K562 (cell line): ENCODE measurements around the gene CBX1. TPM values are rescaled to one million over a fixed set of nuclear protein-coding genes. Genes with fewer than 3 reads are reported as not detected.

Source experiments
- ATAC-seq: fragments of 200-7000 bp; cut with Tn5 transposase; 3 replicates; pipeline ENCODE4 v1.9.1; 2020; ENCODE audit warnings: moderate library complexity
- BruUV-seq: library from RNA; stranded (reverse); fragments of 400-500 nt; replicated peaks from 2 replicates; lab custom pipeline; 2021; lab: Mats Ljungman, UMichigan
- CTCF ChIA-PET: fragments of 300-600 bp; formaldehyde crosslinking; extraction: SDS; loops from one replicate; lab custom pipeline; 2021; ENCODE audit warnings: low intra/inter-chr PET ratio; lab: Yijun Ruan, JAX
- POLR2A ChIA-PET: fragments of 300-600, 350-650 bp; sonication (Branson Sonifier 250); formaldehyde crosslinking; extraction: SDS; loops from one replicate; lab custom pipeline; 2021; ENCODE audit warnings: antibody characterized with exemption, inconsistent platforms; lab: Yijun Ruan, JAX
- DNase-seq, 4 experiments: peaks; one replicate each; pipeline versions ENCODE4 v3.0.0 to v3.0.0-alpha.2; 2011 to 2018; ENCODE audit warnings: low spot score in 3 of 4, mixed read lengths in 3 of 4; ENCODE audit errors: extremely low read depth in 1 of 4
- FAIRE-seq: peaks from 2 replicates; lab custom pipeline; 2011; peaks lifted over from hg19 to GRCh38; lab: Jason Lieb, UNC
- H2AFZ ChIP-seq: 2 replicates; pipeline ENCODE4 v1.6.0; 2011; ENCODE audit warnings: low read depth, low read length, control low read depth, inconsistent platforms
- H3K27ac ChIP-seq: fragments of 200-600 bp; 3 replicates; pipeline ENCODE4 v1.8.0; 2011; ENCODE audit warnings: low read depth, mild to moderate bottlenecking, control low read depth, inconsistent platforms, low read length, moderate library complexity, mixed read lengths; ENCODE audit errors: extremely low read depth
- H3K27me3 ChIP-seq, 2 experiments: fragments of 300-600 bp in 1 of 2; 2 replicates in 1 of 2; 3 replicates in 1 of 2; pipeline versions ENCODE4 v1.6.0 to v1.8.0; 2011; ENCODE audit warnings: inconsistent platforms in 2 of 2, low read length in 2 of 2, mild to moderate bottlenecking in 1 of 2, mixed read lengths in 1 of 2, moderate library complexity in 1 of 2; ENCODE audit not compliant: control insufficient read depth in 2 of 2, insufficient read depth in 2 of 2
- H3K36me3 ChIP-seq: fragments of 300-600 bp; 3 replicates; pipeline ENCODE4 v1.8.0; 2011; ENCODE audit warnings: mild to moderate bottlenecking, low read length, inconsistent platforms; ENCODE audit not compliant: control insufficient read depth, insufficient read depth
- H3K4me1 ChIP-seq, 2 experiments: fragments of 200-600 bp in 1 of 2; replicated peaks in 1 of 2; 2 replicates in 1 of 2; 3 replicates in 1 of 2; pipeline versions ENCODE4 v1.5.1 to v1.8.0; 2011; ENCODE audit warnings: inconsistent platforms in 2 of 2, low read length in 2 of 2, mild to moderate bottlenecking in 1 of 2, mixed read lengths in 1 of 2, moderate library complexity in 1 of 2; ENCODE audit not compliant: control insufficient read depth in 2 of 2, insufficient read depth in 2 of 2
- H3K4me2 ChIP-seq: 2 replicates; pipeline ENCODE4 v1.6.1; 2011; ENCODE audit warnings: low read length, control low read depth, inconsistent platforms, mixed read lengths; ENCODE audit not compliant: insufficient read depth
- H3K4me3 ChIP-seq: fragments of 200-600 bp; sonication (generic), shearing (Covaris generic); 2 replicates; pipeline ENCODE4 v1.5.1; 2016; ENCODE audit warnings: control low read depth, inconsistent platforms
- H3K79me2 ChIP-seq: fragments of 200-600 bp; 3 replicates; pipeline ENCODE4 v1.8.0; 2011; ENCODE audit warnings: low read length, inconsistent platforms; ENCODE audit not compliant: control insufficient read depth, insufficient read depth
- H3K9ac ChIP-seq, 2 experiments: 2 replicates each; pipeline versions ENCODE4 v1.6.0 to v1.6.1; 2011; ENCODE audit warnings: low read depth in 2 of 2, low read length in 2 of 2, control low read depth in 1 of 2, inconsistent platforms in 1 of 2, mild to moderate bottlenecking in 1 of 2, mixed read lengths in 1 of 2; ENCODE audit not compliant: insufficient read depth in 1 of 2
- H3K9me1 ChIP-seq: one replicate; pipeline ENCODE4 v1.6.0; 2011; ENCODE audit warnings: inconsistent platforms, mild to moderate bottlenecking, low read length, moderate library complexity; ENCODE audit not compliant: control insufficient read depth, insufficient read depth
- H3K9me3 ChIP-seq: replicated peaks from 2 replicates; pipeline ENCODE4 v1.5.1; 2011; ENCODE audit warnings: low read depth, low read length, inconsistent platforms; ENCODE audit not compliant: control insufficient read depth, insufficient read depth
- H4K20me1 ChIP-seq: replicated peaks from 2 replicates; pipeline ENCODE4 v1.6.1; 2011; ENCODE audit warnings: low read length, inconsistent platforms, mixed read lengths; ENCODE audit not compliant: control insufficient read depth, insufficient read depth
- HNRNPL ChIP-seq: fragments of 200-400 bp; formaldehyde crosslinking; IDR thresholded peaks from 2 replicates; pipeline ENCODE4 v1.6.1; 2017; ENCODE audit warnings: low read depth, mild to moderate bottlenecking, low read length
- MEF2D ChIP-seq: conservative IDR thresholded peaks from 2 replicates; pipeline ENCODE4 v1.6.1; 2016; ENCODE audit warnings: low read depth, missing genetic modification characterization, missing compliant biosample characterization
- MEIS2 ChIP-seq: fragments of 450-650 bp; IDR thresholded peaks from 2 replicates; pipeline ENCODE4 v1.6.1; 2014; ENCODE audit warnings: mild to moderate bottlenecking; ENCODE audit not compliant: partially characterized antibody
- PCBP1 ChIP-seq: fragments of 200-400 bp; formaldehyde crosslinking; IDR thresholded peaks from 2 replicates; pipeline ENCODE4 v1.6.1; 2018; ENCODE audit warnings: mild to moderate bottlenecking, low read depth, low read length; ENCODE audit not compliant: poor library complexity, severe bottlenecking
- WGBS: fragments of 100-300 bp; shearing (Covaris generic); methylation state at CpG from one replicate; pipeline ENCODE4 v1.1.6; 2016; ENCODE audit warnings: low coverage, mixed read lengths; ENCODE audit not compliant: insufficient coverage; ENCODE audit errors: missing lambda C conversion rate; 5-methylcytosine and 5-hydroxymethylcytosine counted together
- in situ Hi-C: fragments of 300-500 bp; cut with MboI; formaldehyde crosslinking; loops from 4 replicates; pipeline ENCODE4 v1.15.0; 2018; ENCODE audit warnings: inconsistent platforms, mixed read lengths
- intact Hi-C: fragments of 100-400 bp; cut with micrococcal nuclease; formaldehyde crosslinking; loops from 2 replicates; pipeline ENCODE4 v1.14.2; 2022
- polyA plus RNA-seq, 8 experiments: library from polyadenylated mRNA; depleted of rRNA in 4 of 8; stranded (reverse) in 5 of 8; unstranded in 3 of 8; fragments of >200 nt; fragmentation: Nextera tagmentation in 2 of 8; fragmentation: Illumina TruSeq in 1 of 8; extraction: Ambion mirVana in 2 of 8; extraction: Trizol in 1 of 8; gene quantifications; 2 replicates each; pipeline versions ENCODE4 v1.2.1 to v1.2.3, GENCODE V29; 2011 to 2014; ENCODE audit warnings: inconsistent platforms in 1 of 8, missing spikeins in 1 of 8
- total RNA-seq, 7 experiments: library from RNA; depleted of rRNA in 6 of 7; stranded (reverse); fragments of >200 nt in 6 of 7; fragmentation: Illumina TruSeq in 2 of 7; extraction: Trizol in 2 of 7; gene quantifications; 2 replicates each; pipeline versions ENCODE4 v1.2.1 to v1.2.3, GENCODE V29; 2011 to 2021; ENCODE audit warnings: low replicate concordance in 1 of 7
- TF ChIP-seq, protein P1 (sequence below): fragments of 450-650 bp; IDR thresholded peaks from 2 replicates; pipeline ENCODE4 v1.6.1; 2016
- TF ChIP-seq, protein P2 (sequence below): sonication (generic); formaldehyde crosslinking; IDR thresholded peaks from 2 replicates; pipeline ENCODE4 v1.8.1; 2022; ENCODE audit warnings: missing genetic modification reagents

CBX1 gene
- total and polyA plus RNA-seq, 9 of the 15 experiments (the other 6 are each of a cell fraction or from before 2014, with no cell fraction given) = 10.6 to 95.7 (median 52.7) TPM

DNA sequence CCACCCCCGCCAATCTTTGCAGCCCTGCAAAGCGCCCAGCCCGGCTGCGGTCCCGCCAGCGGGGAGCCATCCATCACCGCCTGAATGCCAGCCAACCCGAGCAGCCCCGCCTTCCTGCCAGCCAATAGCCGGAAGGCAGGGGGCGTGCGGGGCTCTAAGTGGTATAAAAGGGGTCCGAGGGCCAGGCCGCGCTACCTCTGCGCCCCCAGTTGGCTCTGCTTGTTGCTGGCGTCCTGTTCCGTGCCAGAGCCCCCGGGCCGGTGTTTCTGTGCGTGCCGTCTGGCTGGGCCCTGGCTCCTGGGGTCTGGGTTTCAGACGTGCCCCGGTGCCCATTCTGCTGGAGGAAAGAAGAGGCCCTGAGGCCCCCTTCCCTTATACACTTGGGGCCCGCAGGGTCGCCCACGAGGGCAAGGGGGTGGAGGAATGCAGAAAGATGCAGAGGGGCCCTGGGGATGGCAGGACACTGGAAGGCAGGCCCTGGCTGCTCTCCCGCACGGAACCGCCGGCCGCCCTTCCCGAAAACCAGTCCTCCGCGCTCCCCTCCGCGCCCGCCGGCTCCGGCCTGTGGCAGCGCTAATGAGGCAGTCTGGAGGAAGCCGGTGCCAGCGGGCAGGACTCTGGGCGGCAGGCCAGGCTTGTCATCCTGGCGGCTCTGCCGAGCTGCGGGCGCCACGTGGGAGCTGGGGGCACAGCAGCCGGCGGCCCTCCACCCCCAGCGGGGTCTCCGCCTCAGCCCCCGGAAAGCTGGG, 77.7 kb downstream of the CBX1 start:
- Histone ChIP-seq H3K9ac (no peak overlapping the region), H3K36me3 (no peaks in the 10 kb centered on the region), H2AFZ (no peak overlapping the region), H3K27me3 (no peaks in the 10 kb centered on the region), H3K4me3 (no peak overlapping the region), H3K9me1 (no peaks in the 10 kb centered on the region), H3K27ac (no peak overlapping the region), H3K4me1 (peaks cover 23 to 39% of the 10 kb centered on the region in 2 experiments; a peak in 4 of 5 replicates), H4K20me1 (no peaks in the 10 kb centered on the region), H3K9me3 (no peaks in the 10 kb centered on the region), H3K79me2 (no peaks in the 10 kb centered on the region), H3K4me2 (no peak overlapping the region)
- DNase-seq = peak in 1 of 4 experiments; percentile 33
- no peak for FAIRE-seq
- BruUV-seq = no TSS peak
- TF ChIP-seq HNRNPL = no peak
- TF ChIP-seq PCBP1 = peak; percentile 33
- TF ChIP-seq, protein P1, sequence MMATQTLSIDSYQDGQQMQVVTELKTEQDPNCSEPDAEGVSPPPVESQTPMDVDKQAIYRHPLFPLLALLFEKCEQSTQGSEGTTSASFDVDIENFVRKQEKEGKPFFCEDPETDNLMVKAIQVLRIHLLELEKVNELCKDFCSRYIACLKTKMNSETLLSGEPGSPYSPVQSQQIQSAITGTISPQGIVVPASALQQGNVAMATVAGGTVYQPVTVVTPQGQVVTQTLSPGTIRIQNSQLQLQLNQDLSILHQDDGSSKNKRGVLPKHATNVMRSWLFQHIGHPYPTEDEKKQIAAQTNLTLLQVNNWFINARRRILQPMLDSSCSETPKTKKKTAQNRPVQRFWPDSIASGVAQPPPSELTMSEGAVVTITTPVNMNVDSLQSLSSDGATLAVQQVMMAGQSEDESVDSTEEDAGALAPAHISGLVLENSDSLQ = peak; percentile 26; the same call in 1 of the 2 replicates
- peak; percentile 49 for TF ChIP-seq MEIS2
- no peak for TF ChIP-seq MEF2D
- TF ChIP-seq, protein P2, sequence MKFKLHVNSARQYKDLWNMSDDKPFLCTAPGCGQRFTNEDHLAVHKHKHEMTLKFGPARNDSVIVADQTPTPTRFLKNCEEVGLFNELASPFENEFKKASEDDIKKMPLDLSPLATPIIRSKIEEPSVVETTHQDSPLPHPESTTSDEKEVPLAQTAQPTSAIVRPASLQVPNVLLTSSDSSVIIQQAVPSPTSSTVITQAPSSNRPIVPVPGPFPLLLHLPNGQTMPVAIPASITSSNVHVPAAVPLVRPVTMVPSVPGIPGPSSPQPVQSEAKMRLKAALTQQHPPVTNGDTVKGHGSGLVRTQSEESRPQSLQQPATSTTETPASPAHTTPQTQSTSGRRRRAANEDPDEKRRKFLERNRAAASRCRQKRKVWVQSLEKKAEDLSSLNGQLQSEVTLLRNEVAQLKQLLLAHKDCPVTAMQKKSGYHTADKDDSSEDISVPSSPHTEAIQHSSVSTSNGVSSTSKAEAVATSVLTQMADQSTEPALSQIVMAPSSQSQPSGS (CRISPR knock-in tag) = no peak
- CTCF ChIA-PET = interaction anchor here (4.7 kb wide), 1 partner anchor 51 kb away, joined by 54 read pairs; no protein-coding TSS in a partner anchor
- in situ Hi-C loops (no loop called here), intact Hi-C loops (loop anchor here (2.0 to 10.0 kb wide), 2 partner anchors 25 to 231 kb away; partner anchors contain the start of gene NFE2L1)
- ATAC-seq = no peak
- WGBS = 73% methylated on average over 37 of the region's 54 CpGs
- POLR2A ChIA-PET = interaction anchor here (0.5 kb wide), 1 partner anchor 205 kb away, joined by 3 read pairs; no protein-coding TSS in a partner anchor
